Body of pancreas (tissue), 4 donors: ENCODE measurements around the gene TCF7L1. TPM values are rescaled to one million over a fixed set of nuclear protein-coding genes. Genes with fewer than 3 reads are reported as not detected.
"Not testable (repeated sequence)": the region's sequence is repeated elsewhere in the genome, so short reads cannot be mapped to it uniquely, and the experiment has no call there.

ENCODE experiments used
- ATAC-seq: fragments of 150-250 bp; one replicate; pipeline ENCODE4 v1.9.1; 2016
- DNase-seq, 4 donors: peaks; one replicate each; pipeline ENCODE4 v3.0.0-alpha.2; 2019
- H3K27ac ChIP-seq, 4 donors: fragments of 200-600 bp; sonication (generic); 1 replicate in 3 of 4; 2 replicates in 1 of 4; pipeline versions ENCODE4 v1.5.1 to v1.6.1; 2016 to 2019; ENCODE audit warnings: mild to moderate bottlenecking in 1 of 4, mixed read lengths in 1 of 4, moderate library complexity in 1 of 4
- H3K27me3 ChIP-seq, 2 donors: fragments of 200-600 bp; sonication (generic); one replicate each; pipeline ENCODE4 v1.6.0; 2016; ENCODE audit warnings: mild to moderate bottlenecking in 1 of 2
- H3K36me3 ChIP-seq, 2 donors: fragments of 200-600 bp; sonication (generic); replicated peaks in 1 of 2; 2 replicates each; pipeline ENCODE4 v1.5.1; 2016; ENCODE audit warnings: low read depth in 2 of 2; ENCODE audit not compliant: insufficient read depth in 1 of 2
- H3K4me1 ChIP-seq: fragments of 200-600 bp; sonication (generic); one replicate; pipeline ENCODE4 v1.6.0; 2016
- H3K4me3 ChIP-seq, 2 donors: fragments of 200-600 bp; sonication (generic); 1 replicate in 1 of 2; 2 replicates in 1 of 2; pipeline ENCODE4 v1.5.1; 2016 to 2019
- H3K9me3 ChIP-seq, 3 donors: fragments of 200-600 bp; sonication (generic); 1 replicate in 2 of 3; 2 replicates in 1 of 3; pipeline ENCODE4 v1.5.1; 2016
- CTCF ChIP-seq, 7 experiments: fragments of 450-650 bp in 4 of 7; fragments of 200-600 bp in 3 of 7; sonication (generic) in 3 of 7; IDR thresholded peaks; one replicate each; pipeline ENCODE4 v1.5.1; 2016 to 2019; ENCODE audit warnings: antibody characterized with exemption in 7 of 7
- POLR2A ChIP-seq, 3 donors: fragments of 450-650 bp; IDR thresholded peaks; one replicate each; pipeline ENCODE4 v1.6.1; 2016; ENCODE audit warnings: antibody characterized with exemption in 3 of 3, mild to moderate bottlenecking in 2 of 3
- WGBS, 2 donors: methylation state at CpG; one replicate each; pipeline ENCODE4 v1.1.5; 2017; 5-methylcytosine and 5-hydroxymethylcytosine counted together
- intact Hi-C: fragments of 100-400 bp; cut with DNase I; formaldehyde crosslinking; loops from one replicate; pipeline ENCODE4 v1.15.1; 2023
- total RNA-seq, 2 donors: library from RNA; depleted of rRNA; stranded (reverse); fragments of >200 nt; gene quantifications; one replicate each; pipeline ENCODE4 v1.1.0, GENCODE V29; 2016

Gene TCF7L1
- total RNA-seq, 2 donors from 2014 or later, result 2.1 to 4.3 TPM

GRCh38 chr2:85114586-85115330 is 18.4 kb upstream of the TCF7L1 start:
- intact Hi-C loops, result no loop called here
- TF ChIP-seq CTCF (IDR thresholded peaks at IDR 0.05), result no peak
- no peak for TF ChIP-seq POLR2A (IDR thresholded peaks at IDR 0.05)
- Histone ChIP-seq H3K36me3 (no peaks in the 10 kb centered on the region), H3K27ac (no peak overlapping the region), H3K4me3 (no peak overlapping the region), H3K4me1 (no peaks in the 10 kb centered on the region), H3K9me3 (no peaks in the 10 kb centered on the region), H3K27me3 (no peaks in the 10 kb centered on the region)
- ATAC-seq (no peak), DNase-seq (no peak)
- 67 to 70% methylated on average over 2 of the region's 2 CpGs for WGBS, 2 donors

GRCh38 chr2:85116207-85116606 is 17.0 kb upstream of the TCF7L1 start:
- Histone ChIP-seq H3K27ac (no peak overlapping the region), H3K9me3 (no peaks in the 10 kb centered on the region), H3K4me1 (no peaks in the 10 kb centered on the region), H3K36me3 (no peaks in the 10 kb centered on the region), H3K4me3 (no peak overlapping the region), H3K27me3 (no peaks in the 10 kb centered on the region)
- 36 to 40% methylated on average over 3 of the region's 3 CpGs for whole genome bisulfite sequencing, 2 donors
- intact Hi-C loops, result no loop called here
- ATAC-seq (no peak), DNase-seq (no peak)
- TF ChIP-seq POLR2A (IDR thresholded peaks at IDR 0.05), result no peak
- no peak for TF ChIP-seq CTCF (IDR thresholded peaks at IDR 0.05)

- H3K4me3 ChIP-seq, result no peak overlapping the region
- TF ChIP-seq CTCF (IDR thresholded peaks at IDR 0.05) (no peak), POLR2A (IDR thresholded peaks at IDR 0.05) (no peak)
- H3K27me3 ChIP-seq, result no peaks in the 10 kb centered on the region
- no peaks in the 10 kb centered on the region for H3K9me3 ChIP-seq
- no peaks in the 10 kb centered on the region for H3K36me3 ChIP-seq
- H3K4me1 ChIP-seq, result no peaks in the 10 kb centered on the region
- H3K27ac ChIP-seq, result no peak overlapping the region
- ATAC-seq, result no peak
- intact Hi-C loops, result no loop called here
- DNase-seq, result no peak
Measured at GRCh38 chr2:85119900-85120299, 13.3 kb upstream of the TCF7L1 start.

- no peak overlapping the region for H3K27ac ChIP-seq
- no peaks in the 10 kb centered on the region for H3K9me3 ChIP-seq
- no peaks in the 10 kb centered on the region for H3K27me3 ChIP-seq
- H3K4me3 ChIP-seq, result no peak overlapping the region
- no peaks in the 10 kb centered on the region for H3K4me1 ChIP-seq
- TF ChIP-seq CTCF (IDR thresholded peaks at IDR 0.05), result no peak
- TF ChIP-seq POLR2A (IDR thresholded peaks at IDR 0.05), result no peak
- H3K36me3 ChIP-seq, result no peaks in the 10 kb centered on the region
- intact Hi-C loops, result no loop called here
- no peak for ATAC-seq
- WGBS, 2 donors, result 28 to 33% methylated on average over 1 of the region's 1 CpG
- DNase-seq, result no peak
Measured at GRCh38 chr2:85120363-85120762, 12.8 kb upstream of the TCF7L1 start.

- H3K27ac ChIP-seq, H3K9me3 ChIP-seq, H3K4me1 ChIP-seq, H3K36me3 ChIP-seq, ATAC-seq, H3K4me3 ChIP-seq, intact Hi-C loops, H3K27me3 ChIP-seq, DNase-seq: not testable (repeated sequence)
- 75 to 88% methylated on average over 5 of the region's 5 CpGs for WGBS, 2 donors
Measured at GRCh38 chr2:85126462-85126861, 6.7 kb upstream of the TCF7L1 start.
